Activated T-helper 2 cell treated with anti-CD3 and anti-CD28 coated beads, Interferon-gamma antibody, Interleukin-2, Interleukin-4, amounts not matched to agents 10 μg/mL and 5 μg/mL and 100 μg/mL, durations not matched to agents 14 hours and 24 hours and 36 hours (primary cell): ENCODE results near the gene SPSB1. TPM values are rescaled to one million over a fixed set of nuclear protein-coding genes. Genes with fewer than 3 reads are reported as not detected.

Experiments
- DNase-seq: peaks from one replicate; pipeline ENCODE4 v3.0.0; 2021; ENCODE audit warnings: low spot score
- H3K27ac Mint-ChIP-seq: one replicate; pipeline ENCODE4 v1.8.0; 2021; ENCODE audit warnings: mixed read lengths
- H3K27me3 Mint-ChIP-seq: one replicate; pipeline ENCODE4 v1.8.0; 2021; ENCODE audit warnings: low read depth, mixed read lengths
- H3K36me3 Mint-ChIP-seq: one replicate; pipeline ENCODE4 v1.8.0; 2021; ENCODE audit warnings: low read depth, mixed read lengths
- H3K4me1 Mint-ChIP-seq: one replicate; pipeline ENCODE4 v1.8.0; 2021; ENCODE audit warnings: low read depth, mixed read lengths
- H3K4me3 Mint-ChIP-seq: one replicate; pipeline ENCODE4 v1.8.0; 2021; ENCODE audit warnings: low read depth, mild to moderate bottlenecking, moderate library complexity, mixed read lengths
- H3K9me3 Mint-ChIP-seq: one replicate; pipeline ENCODE4 v1.8.0; 2021; ENCODE audit warnings: mixed read lengths
- intact Hi-C: fragments of 100-400 bp; cut with micrococcal nuclease; formaldehyde crosslinking; loops from one replicate; pipeline ENCODE4 v1.15.1; 2023
- total RNA-seq: library from RNA; stranded (reverse); gene quantifications from 2 replicates; pipeline ENCODE4 v1.2.3, GENCODE V29; 2022

Gene SPSB1
- total RNA-seq, 1 donor from 2014 or later = 7.5 TPM

GRCh38 chr1:9275567-9276034 is 17.1 kb upstream of the SPSB1 start:
- Mint-ChIP-seq H3K27ac (peak overlapping the region; percentile 25), H3K4me1 (peaks cover 33% of the 10 kb centered on the region), H3K27me3 (no peaks in the 10 kb centered on the region), H3K36me3 (peaks cover 7% of the 10 kb centered on the region), H3K4me3 (no peak overlapping the region), H3K9me3 (no peaks in the 10 kb centered on the region)
- intact Hi-C loops = loop anchor here (1.0 to 2.0 kb wide), 2 partner anchors 17 to 40 kb away; partner anchors contain the start of gene SPSB1
- DNase-seq = peak; percentile 58

DNA sequence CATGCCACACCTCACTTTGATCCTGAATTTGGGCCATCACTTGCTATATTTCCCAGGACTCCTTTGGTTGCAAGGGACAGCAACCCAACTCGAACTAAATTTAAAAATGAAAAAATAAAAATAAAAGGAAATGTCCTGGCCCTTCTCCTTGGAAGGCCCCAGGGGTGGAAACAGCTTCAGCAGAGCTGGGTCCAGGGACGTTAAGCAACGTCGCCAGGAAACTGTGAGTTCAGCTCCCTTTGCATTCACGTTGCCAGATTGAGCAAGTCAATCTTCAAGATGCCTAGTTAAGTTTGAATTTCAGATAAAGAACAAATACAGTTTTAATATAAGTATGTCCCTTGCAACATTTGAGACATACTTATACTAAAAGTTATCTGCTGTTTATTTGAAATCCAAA is 14.6 kb upstream of the SPSB1 start:
- no peak for DNase-seq
- intact Hi-C loops = loop anchor here (2.0 kb wide), 1 partner anchor 151 kb away; no protein-coding TSS in a partner anchor
- H3K4me1 Mint-ChIP-seq = peaks cover 47% of the 10 kb centered on the region
- H3K36me3 Mint-ChIP-seq = peaks cover 10% of the 10 kb centered on the region
- H3K27ac Mint-ChIP-seq = no peak overlapping the region
- no peak overlapping the region for H3K4me3 Mint-ChIP-seq
- H3K9me3 Mint-ChIP-seq = no peaks in the 10 kb centered on the region
- no peaks in the 10 kb centered on the region for H3K27me3 Mint-ChIP-seq

DNA sequence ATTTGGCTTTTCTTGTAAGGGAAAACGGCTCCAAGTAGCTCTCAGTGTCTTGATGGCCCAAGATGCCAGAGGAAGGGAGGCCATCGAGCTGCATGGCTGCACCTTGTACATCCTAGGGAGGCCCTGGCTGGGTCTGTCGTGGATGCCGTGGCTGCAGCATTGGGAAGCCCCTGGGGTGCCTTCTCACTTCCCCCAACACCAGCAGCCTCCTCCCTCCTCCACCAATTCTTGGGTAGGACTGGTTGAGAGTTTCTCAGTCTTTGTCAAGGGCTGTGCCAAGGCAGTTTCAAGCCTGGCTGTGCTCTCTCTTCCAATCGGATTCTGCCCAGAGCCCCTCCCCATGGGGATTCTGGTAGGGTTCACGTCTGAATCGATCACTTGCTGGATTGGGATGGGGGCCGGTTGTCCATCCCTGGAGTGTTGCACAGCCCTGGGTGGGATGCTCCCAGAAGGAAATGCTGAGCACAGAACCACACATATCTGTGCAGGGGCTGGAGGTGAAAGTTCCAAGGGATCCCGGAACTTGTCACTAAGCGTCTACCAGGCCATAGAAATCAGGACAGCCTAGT is 14.0 kb upstream of the SPSB1 start:
- Mint-ChIP-seq H3K27me3 (no peaks in the 10 kb centered on the region), H3K4me1 (peaks cover 51% of the 10 kb centered on the region), H3K27ac (peak overlapping the region; percentile 54), H3K4me3 (no peak overlapping the region), H3K9me3 (no peaks in the 10 kb centered on the region), H3K36me3 (peaks cover 10% of the 10 kb centered on the region)
- intact Hi-C loops = loop anchor here (2.0 kb wide), 1 partner anchor 150 kb away; no protein-coding TSS in a partner anchor
- no peak for DNase-seq

GRCh38 chr1:9279172-9279840 is 13.4 kb upstream of the SPSB1 start:
- Mint-ChIP-seq H3K4me3 (peak overlapping the region; percentile 38), H3K4me1 (peaks cover 57% of the 10 kb centered on the region), H3K27me3 (no peaks in the 10 kb centered on the region), H3K27ac (peak overlapping the region; percentile 54), H3K36me3 (peaks cover 16% of the 10 kb centered on the region), H3K9me3 (peaks cover 4% of the 10 kb centered on the region)
- no peak for DNase-seq
- intact Hi-C loops = loop anchor here (2.0 kb wide), 1 partner anchor 149 kb away; no protein-coding TSS in a partner anchor

DNA sequence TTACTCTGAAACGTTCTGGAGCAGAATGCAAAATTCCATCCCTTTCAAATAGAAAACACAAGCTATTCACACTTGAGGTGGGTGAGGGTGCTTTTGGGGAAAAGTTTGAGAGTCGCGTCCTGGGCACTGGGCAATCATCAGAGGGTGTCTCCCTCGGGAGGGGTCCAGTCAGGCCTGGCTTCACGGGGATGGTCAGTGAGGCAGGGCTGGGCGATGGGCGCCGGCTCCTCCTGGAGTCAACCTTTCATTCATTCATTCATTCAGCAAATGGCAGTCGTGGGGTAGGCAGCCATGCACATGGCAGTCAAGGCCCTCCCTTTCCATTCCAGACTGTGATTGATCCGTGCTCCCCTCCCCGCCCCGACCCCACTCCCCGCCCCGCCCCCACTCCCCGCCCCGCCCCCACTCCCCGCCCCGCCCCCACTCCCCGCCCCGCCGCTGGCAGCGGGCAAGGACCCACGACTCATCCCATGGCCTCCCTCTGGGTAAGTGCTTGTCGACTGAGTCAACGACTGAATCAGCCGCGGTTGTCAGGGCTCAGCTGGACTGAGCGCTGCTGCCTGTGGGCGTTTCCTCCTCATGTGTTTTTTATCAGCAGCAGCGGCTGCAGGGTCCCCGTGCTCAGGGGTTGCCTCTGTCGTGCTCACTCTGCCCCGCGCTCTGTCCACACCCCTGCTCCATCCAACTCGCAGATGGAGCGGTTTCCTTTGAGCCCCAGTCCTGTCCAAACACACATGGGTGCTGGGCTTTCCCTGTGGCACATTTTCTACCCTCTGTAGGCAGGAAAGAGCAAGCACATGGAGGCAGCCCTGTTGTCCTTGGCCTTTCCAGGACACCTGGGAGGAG is 12.5 kb upstream of the SPSB1 start:
- H3K27ac Mint-ChIP-seq = peak overlapping the region; percentile 39
- peaks cover 61% of the 10 kb centered on the region for H3K4me1 Mint-ChIP-seq
- H3K9me3 Mint-ChIP-seq = peaks cover 13% of the 10 kb centered on the region
- peaks cover 24% of the 10 kb centered on the region for H3K36me3 Mint-ChIP-seq
- H3K4me3 Mint-ChIP-seq = no peak overlapping the region
- no peaks in the 10 kb centered on the region for H3K27me3 Mint-ChIP-seq
- intact Hi-C loops = loop anchor here (5.0 kb wide), 1 partner anchor 43 kb away; no protein-coding TSS in a partner anchor
- DNase-seq = no peak

DNA sequence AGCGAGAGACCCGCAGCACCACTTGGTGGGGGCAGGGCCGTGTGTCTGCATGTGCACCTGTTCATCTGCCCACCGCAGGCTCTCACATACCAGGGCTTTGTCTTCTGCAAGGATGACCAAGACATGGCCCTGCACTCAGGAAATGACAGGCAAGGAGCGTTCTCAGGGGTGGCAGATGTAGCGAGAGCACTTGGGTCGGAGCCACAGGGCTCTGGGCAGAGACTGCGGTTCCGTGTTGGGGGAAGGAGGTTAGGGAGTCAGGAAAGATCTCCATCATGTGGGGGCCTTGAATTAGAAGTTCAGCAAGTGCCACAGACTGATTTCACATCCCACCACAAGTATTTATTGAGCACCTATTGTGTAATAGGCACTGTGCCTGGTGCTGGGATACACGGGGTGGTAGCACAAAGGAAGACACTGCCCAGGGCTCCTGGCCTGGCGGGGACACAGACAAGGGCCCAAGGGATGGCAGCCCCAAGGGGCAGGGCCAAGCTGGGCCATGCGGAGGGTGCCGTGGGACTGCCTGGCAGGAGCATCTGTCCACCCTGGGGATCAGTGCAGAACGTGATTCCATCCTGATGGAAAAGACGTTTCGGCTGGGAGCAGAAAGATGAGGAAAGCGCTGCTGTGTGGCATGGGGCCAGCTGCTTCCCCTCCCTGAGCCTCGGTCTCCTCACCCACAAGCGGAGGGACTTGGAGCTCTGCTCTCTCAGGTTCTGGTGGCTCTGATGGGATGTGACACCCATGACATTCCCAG is 11.4 kb upstream of the SPSB1 start:
- Mint-ChIP-seq H3K4me3 (no peak overlapping the region), H3K9me3 (peaks cover 22% of the 10 kb centered on the region), H3K27ac (no peak overlapping the region)

GRCh38 chr1:9281908-9282695 is 10.6 kb upstream of the SPSB1 start:
- Mint-ChIP-seq H3K4me3 (no peak overlapping the region), H3K4me1 (peaks cover 57% of the 10 kb centered on the region), H3K36me3 (peaks cover 37% of the 10 kb centered on the region), H3K27ac (no peak overlapping the region), H3K27me3 (no peaks in the 10 kb centered on the region), H3K9me3 (peaks cover 30% of the 10 kb centered on the region)
- intact Hi-C loops = loop anchor here (5.0 kb wide), 1 partner anchor 45 kb away; no protein-coding TSS in a partner anchor
- DNase-seq = no peak

More for the DNA sequence above, 11.4 kb upstream of the SPSB1 start:
- H3K36me3 Mint-ChIP-seq = peaks cover 31% of the 10 kb centered on the region
- intact Hi-C loops = loop anchor here (5.0 kb wide), 1 partner anchor 44 kb away; no protein-coding TSS in a partner anchor
- H3K4me1 Mint-ChIP-seq = peaks cover 54% of the 10 kb centered on the region
- no peaks in the 10 kb centered on the region for H3K27me3 Mint-ChIP-seq
- no peak for DNase-seq

DNA sequence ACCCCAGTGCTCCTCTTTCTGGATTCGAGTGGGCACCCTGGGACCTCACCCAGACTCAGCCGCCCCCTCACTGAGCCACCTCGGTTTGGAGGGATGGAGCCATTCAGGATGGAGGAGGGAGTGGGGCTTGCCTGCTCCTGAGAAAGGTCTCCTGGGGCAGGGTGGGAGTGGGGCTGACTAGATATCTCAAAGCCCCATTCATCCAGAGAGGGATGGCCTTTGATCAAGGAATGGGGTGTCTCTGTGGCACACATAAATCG is 10.1 kb upstream of the SPSB1 start:
- Mint-ChIP-seq H3K27ac (peak overlapping the region; percentile 69), H3K4me3 (no peak overlapping the region), H3K36me3 (peaks cover 37% of the 10 kb centered on the region), H3K4me1 (peaks cover 57% of the 10 kb centered on the region), H3K27me3 (no peaks in the 10 kb centered on the region), H3K9me3 (peaks cover 36% of the 10 kb centered on the region)
- no peak for DNase-seq
- intact Hi-C loops = loop anchor here (5.0 kb wide), 1 partner anchor 45 kb away; no protein-coding TSS in a partner anchor

DNA sequence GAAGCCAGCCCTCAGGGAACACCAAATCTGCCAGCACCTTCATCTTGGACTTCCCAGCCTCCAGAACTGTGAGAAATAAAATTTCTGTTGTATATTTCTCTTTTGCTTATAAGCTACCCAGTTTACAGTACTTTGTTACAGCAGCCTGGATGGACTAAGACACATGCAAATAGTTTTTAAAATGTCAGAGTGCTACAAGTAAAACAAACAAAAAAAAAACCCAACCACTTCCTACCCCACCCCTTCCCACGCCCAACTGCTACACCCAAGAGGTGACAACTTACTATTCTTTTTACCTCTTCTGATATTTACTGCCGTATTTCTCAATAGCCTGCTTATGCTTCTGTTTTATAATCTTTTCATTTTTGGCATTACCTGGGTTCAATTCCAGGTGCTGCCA is 8.6 kb upstream of the SPSB1 start:
- peak overlapping the region; percentile 68 for H3K27ac Mint-ChIP-seq
- DNase-seq = no peak
- H3K4me3 Mint-ChIP-seq = peak overlapping the region; percentile 59
- H3K4me1 Mint-ChIP-seq = peaks cover 49% of the 10 kb centered on the region
- H3K36me3 Mint-ChIP-seq = peaks cover 33% of the 10 kb centered on the region
- peaks cover 46% of the 10 kb centered on the region for H3K9me3 Mint-ChIP-seq
- no peaks in the 10 kb centered on the region for H3K27me3 Mint-ChIP-seq
- intact Hi-C loops = loop anchor here (5.0 kb wide), 1 partner anchor 47 kb away; no protein-coding TSS in a partner anchor

GRCh38 chr1:9286556-9286955 is 6.1 kb upstream of the SPSB1 start:
- no peak for DNase-seq
- Mint-ChIP-seq H3K9me3 (peaks cover 47% of the 10 kb centered on the region), H3K4me1 (peaks cover 43% of the 10 kb centered on the region), H3K27ac (no peak overlapping the region), H3K36me3 (peaks cover 34% of the 10 kb centered on the region), H3K4me3 (no peak overlapping the region), H3K27me3 (no peaks in the 10 kb centered on the region)
- intact Hi-C loops = no loop called here

GRCh38 chr1:9289090-9289534 is 3.6 kb upstream of the SPSB1 start:
- H3K4me3 Mint-ChIP-seq = no peak overlapping the region
- H3K27me3 Mint-ChIP-seq = no peaks in the 10 kb centered on the region
- intact Hi-C loops = loop anchor here (1.0 kb wide), 2 partner anchors 166 to 202 kb away; no protein-coding TSS in a partner anchor
- H3K9me3 Mint-ChIP-seq = peaks cover 46% of the 10 kb centered on the region
- no peak overlapping the region for H3K27ac Mint-ChIP-seq
- H3K4me1 Mint-ChIP-seq = peaks cover 28% of the 10 kb centered on the region
- H3K36me3 Mint-ChIP-seq = peaks cover 27% of the 10 kb centered on the region
- DNase-seq = peak; percentile 70
